GM21786 (cell line): ENCODE results near the gene PRAMEF12.
"Not testable (repeated sequence)": the region's sequence is repeated elsewhere in the genome, so short reads cannot be mapped to it uniquely, and the experiment has no call there.

ENCODE experiments used
- ATAC-seq: cut with Tn5 transposase; IDR thresholded peaks from one replicate; pipeline ENCODE4 v1.9.1; 2021; ENCODE audit not compliant: unreplicated experiment

The PRAMEF12 gene

DNA sequence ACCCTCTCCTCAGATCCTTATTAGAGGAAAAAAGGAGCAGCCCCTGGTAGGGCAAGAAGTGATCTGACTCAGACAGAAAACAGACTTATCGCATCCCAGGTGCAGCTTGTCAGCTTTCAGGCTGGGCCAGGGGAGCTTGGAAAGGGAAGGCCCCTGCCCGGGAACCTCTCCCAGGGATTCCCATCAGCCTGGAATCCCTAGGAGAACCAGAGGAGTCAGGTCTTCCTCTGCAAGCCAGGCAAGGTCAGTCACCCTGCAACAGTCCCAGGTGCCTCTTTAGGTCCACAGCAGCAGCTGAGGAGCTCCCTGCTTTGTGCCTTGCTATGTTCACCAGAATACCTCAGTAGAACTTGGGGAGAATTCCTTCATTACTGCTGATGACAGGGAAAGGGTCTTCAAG lies 2.9 kb upstream of the PRAMEF12 start:
- ATAC-seq = no peak

GRCh38 chr1:12771186-12771585 lies 2.4 kb upstream of the PRAMEF12 start:
- no peak for ATAC-seq

- ATAC-seq = no peak
These were observed 1.0 kb upstream of the PRAMEF12 start for GRCh38 chr1:12772520-12772919.

DNA sequence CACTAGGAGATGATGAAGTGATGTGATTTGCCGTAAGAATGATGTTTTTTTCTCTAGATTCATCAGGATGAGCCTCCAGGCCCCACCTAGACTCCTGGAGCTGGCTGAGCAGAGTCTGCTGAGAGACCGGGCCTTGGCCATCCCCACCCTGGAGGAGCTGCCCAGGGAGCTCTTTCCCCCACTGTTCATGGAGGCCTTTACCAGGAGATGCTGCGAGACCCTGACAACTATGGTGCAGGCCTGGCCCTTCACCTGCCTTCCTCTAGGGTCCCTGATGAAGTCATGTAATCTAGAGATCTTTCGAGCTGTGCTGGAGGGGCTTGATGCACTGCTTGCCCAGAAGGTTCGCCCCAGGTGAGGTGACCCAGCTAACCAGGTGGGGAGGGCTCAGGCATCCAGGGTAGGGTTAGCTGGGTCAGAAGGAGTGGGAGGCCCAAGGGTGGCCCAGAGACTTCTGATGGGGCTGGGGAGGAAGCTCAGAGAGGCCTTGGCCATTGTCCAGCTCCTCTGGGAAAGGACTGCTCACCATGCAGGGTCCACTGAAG lies 1.3 kb downstream of the PRAMEF12 start:
- ATAC-seq = no peak

- ATAC-seq = no peak
These were observed 1.9 kb downstream of the PRAMEF12 start for GRCh38 chr1:12775443-12775842.

GRCh38 chr1:12776801-12777557 lies 3.4 kb downstream of the PRAMEF12 start:
- ATAC-seq = no peak

- ATAC-seq = no peak
These were observed 4.5 kb downstream of the PRAMEF12 start for GRCh38 chr1:12778061-12778460.

- no peak for ATAC-seq
These were observed 5.4 kb downstream of the PRAMEF12 start for GRCh38 chr1:12778907-12779306.

DNA sequence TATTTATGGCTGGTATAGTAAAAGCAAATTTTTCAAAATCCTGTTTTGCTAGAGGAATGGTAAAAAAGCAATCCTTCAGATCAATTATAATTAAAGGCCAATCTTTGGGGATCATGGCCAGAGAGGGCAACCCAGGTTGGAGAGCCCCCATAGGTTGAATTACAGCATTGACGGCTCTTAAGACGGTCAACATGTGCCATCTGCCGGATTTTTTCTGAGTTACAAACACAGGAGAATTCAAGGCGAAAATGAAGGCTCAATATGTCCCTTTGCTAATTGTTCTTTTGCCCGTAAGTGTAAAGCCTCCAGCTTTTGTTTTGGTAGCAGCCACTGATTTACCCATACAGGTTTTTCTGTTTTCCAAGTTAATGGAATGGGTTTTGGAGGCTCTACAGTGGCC lies 8.0 kb downstream of the PRAMEF12 start:
- ATAC-seq = not testable (repeated sequence)

GRCh38 chr1:12783783-12784182 lies 10.2 kb downstream of the PRAMEF12 start:
- not testable (repeated sequence) for ATAC-seq

- not testable (repeated sequence) for ATAC-seq
These were observed 11.2 kb downstream of the PRAMEF12 start for GRCh38 chr1:12784729-12785128.

GRCh38 chr1:12791097-12791496 lies 17.6 kb downstream of the PRAMEF12 start, which contains the start of gene PRAMEF1:
TSS of gene PRAMEF1 (plus strand) at chr1:12791397. CDS start at chr1:12793228, 1,831 bp downstream.
- ATAC-seq = not testable (repeated sequence)

DNA sequence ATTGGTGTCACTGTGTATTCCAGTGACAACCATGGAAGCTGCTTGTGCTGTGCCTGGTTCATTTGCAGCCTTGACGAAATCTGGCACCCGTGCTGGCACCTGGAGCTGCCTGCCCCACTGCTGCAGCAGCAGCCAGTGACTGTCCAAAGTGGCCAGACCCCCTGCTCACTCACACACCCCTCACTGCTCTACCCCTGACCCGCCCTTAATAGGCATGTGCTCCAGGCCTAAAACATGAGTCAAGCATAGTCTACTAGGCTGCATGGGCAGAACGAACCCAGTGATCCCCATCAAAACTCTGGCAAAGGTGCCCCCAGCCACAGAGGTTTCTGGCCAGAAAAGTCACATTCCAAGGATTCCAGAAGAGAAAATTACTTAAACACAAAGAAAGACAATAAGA lies 25.4 kb downstream of the PRAMEF12 start:
- no peak for ATAC-seq

GRCh38 chr1:12799730-12800129 lies 26.2 kb downstream of the PRAMEF12 start:
- ATAC-seq = no peak

GRCh38 chr1:12809933-12810332 lies 36.4 kb downstream of the PRAMEF12 start:
- no peak for ATAC-seq

DNA sequence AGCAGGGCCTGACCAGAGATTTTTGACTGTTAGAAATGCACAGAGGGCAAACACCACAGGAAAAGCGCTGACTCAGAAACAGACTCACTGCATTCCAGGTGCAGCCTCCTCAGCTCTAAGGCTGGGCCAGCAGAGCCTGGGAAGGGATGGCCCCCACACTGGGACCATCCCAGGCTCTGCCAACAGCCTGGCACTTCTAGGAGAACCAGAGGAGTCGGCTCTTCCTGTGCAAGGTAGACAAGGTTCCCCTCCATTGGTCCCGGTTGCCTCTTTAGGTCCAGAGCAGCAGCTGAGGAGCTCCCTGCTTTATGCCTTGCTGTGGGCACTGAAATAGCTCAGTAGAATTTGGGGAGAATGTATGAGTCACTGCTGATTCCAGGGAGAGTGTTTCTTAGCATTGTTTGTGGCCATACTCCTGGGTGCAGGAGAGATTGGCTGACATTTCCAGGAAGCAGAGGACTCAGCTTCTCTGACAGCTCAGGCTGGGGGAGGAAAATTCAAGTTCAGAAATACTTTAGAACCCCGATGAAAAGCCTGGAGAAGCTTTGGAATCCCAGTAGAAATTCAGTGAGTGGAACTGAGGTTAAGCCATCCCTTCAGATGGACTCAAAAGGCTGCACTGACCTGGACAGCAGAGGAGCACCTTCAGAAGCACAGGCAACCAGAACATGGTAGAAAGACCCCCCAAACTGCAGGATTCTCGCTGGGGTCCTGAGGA lies 37.3 kb downstream of the PRAMEF12 start:
- no peak for ATAC-seq

- no peak for ATAC-seq
These were observed 37.9 kb downstream of the PRAMEF12 start for GRCh38 chr1:12811409-12811784.

DNA sequence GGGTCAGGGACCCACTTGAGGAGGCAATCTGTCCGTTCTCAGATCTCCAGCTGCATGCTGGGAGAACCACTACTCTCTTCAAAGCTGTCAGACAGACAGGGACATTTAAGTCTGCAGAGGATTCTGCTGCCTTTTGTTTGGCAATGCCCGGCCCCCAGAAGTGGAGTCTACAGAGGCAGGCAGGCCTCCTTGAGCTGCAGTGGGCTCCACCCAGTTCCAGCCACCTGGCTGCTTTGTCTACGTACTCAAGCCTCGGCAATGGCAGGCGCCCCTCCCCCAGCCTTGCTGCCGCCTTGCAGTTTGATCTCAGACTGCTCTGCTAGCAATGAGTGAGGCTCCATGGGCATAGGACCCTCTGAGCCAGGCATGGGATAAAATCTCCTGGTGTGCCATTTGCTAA lies 45.5 kb downstream of the PRAMEF12 start:
- ATAC-seq = not testable (repeated sequence)
